HG02610 (cell line): ENCODE data around the gene HES4.
"Not testable (repeated sequence)": the region's sequence is repeated elsewhere in the genome, so short reads cannot be mapped to it uniquely, and the experiment has no call there.

Source experiments
- ATAC-seq: cut with Tn5 transposase; IDR thresholded peaks from one replicate; pipeline ENCODE4 v1.9.1; 2021; ENCODE audit warnings: mild to moderate bottlenecking, moderate library complexity; ENCODE audit not compliant: unreplicated experiment

Gene HES4

DNA sequence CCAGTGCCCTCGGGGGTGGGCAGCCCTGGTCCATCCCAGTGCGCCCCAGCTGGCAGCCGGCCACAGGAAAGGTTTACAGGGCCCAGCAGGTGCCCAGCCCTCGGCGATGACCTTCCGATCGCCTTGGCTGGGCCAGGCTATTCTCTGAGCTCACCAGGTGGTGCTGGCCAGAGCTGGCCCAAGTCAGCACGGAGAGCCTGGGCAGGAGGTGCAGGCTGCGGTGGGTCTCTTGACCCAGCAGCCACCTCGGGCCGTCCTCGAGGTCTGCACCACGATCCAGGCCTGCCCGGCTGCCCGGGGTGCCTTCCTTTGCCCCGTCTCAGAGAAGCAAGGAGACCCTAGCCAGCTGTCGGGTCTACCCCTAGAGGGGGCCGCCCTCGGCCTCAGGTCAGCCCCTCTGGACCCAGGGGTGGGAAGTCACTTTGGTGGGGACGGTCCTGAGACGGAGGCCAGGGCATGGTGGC is 18.4 kb downstream of the HES4 start:
- ATAC-seq: no peak

DNA sequence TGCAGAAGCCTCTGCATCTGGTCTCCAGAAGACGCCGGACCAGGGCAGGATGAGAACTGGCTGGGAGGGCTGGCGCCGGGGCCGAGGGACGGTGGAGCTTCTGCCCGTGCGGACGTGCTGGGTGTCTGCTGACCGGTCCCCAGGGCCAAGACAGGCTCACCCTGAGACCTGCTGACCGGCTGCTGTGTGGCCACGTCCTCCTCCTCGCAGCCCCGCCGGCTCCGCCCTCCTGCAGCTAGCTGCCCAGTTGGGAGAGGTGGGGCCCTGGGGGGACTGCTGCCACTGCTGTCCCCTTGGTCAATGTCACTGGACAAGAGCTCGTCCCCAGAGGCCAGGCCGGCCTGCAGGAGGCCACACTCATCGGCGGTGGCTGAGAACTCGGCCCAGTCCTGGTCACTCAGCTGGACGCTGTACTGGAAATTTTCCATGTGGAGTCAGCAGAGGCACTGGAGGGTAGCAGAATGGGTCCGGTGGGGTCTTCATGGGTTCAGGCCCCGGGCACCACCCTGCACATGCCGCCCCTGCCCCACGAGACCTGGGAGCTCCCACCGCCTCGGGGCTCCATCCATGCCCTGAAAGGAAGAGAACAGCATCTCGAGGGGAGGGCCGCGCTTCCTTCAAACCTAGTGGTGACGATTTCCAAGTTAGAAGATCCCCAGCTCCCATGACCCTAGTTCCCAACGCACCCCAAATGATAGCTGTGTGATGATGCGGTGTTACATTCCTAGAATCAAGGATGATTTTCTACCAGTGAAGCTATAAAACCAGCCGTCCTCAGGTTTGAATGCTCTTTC is 19.1 kb downstream of the HES4 start:
- ATAC-seq: no peak

DNA sequence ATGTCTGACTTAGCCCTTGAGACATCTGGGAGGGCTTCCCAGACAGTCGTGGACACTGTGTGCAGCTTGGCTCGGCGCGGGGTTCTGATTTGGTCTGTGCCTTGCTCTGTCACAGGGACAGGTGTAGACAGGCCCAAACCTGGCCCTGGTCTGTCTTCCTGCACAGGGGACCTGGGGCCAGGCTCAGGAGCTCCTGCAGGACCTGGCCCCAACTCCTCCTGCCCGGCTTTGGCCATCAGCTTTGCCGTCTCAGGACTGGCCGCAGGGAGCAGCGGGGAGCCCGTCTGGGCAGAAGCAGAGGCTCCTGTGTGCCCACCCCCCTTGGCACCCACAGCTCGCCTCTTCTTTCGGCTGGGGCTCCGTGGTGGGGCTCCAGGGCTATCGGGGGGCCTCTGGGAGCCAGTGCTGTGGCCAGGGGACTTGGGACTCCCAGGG is 19.7 kb downstream of the HES4 start:
- no peak for ATAC-seq

DNA sequence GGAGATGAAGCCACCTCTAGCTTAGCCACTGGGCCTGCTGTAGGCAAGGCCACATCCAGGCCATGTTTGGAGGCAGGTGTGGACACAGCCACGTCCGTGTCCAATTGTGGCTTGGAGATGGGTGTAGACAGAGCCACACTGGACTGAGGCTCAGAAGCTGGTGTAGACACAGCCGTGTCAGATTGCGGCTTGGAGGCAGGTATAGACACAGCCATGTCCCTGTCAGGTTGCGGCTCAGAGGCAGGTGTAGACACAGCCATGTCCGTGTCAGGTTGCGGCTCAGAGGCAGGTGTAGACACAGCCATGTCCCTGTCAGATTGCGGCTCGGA is 20.2 kb downstream of the HES4 start:
- no peak for ATAC-seq

DNA sequence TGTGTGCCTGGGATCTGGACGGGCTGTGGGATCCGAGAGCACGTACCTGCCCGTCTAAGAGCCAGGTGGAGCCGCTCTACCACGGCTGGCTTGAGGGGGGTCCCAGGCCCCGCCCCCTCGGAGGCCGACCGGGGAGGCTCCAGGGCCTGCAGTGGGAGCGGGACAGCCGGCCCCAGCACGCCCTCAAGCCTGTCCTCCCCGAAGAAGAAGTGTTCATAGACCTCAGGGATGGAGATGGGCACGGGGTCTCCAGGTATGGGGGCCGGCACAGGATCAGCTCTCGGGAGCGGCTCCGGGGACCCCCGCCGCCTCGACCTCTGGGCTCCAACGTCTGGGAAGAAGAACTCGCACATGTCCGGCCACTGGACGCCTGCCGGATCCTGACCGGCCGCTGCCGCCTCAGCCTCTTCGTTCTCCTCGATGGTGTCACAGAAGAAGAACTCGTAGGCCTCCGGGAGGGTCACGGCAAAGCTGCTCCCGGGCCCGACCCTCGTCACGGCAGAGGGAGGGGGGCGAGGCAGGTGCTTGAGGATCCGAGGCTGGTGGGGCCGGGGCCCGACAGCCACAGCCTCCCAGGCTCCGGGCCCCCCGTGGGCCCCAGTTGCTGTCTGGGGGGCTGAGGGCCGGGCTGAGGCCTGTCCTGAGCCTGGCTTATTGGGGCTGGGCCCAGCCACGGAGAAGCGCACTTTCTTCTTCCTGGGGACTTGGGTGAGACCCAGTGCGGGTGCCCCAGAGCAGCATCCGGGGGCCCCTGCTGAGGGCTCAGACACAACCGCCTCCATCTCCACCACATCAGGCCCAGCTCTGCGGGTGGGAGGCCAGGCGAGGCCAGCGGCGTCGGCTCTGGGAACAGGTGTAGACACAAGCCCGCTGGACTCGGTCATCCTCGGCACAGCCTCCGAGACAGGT is 20.8 kb downstream of the HES4 start:
- no peak for ATAC-seq

DNA sequence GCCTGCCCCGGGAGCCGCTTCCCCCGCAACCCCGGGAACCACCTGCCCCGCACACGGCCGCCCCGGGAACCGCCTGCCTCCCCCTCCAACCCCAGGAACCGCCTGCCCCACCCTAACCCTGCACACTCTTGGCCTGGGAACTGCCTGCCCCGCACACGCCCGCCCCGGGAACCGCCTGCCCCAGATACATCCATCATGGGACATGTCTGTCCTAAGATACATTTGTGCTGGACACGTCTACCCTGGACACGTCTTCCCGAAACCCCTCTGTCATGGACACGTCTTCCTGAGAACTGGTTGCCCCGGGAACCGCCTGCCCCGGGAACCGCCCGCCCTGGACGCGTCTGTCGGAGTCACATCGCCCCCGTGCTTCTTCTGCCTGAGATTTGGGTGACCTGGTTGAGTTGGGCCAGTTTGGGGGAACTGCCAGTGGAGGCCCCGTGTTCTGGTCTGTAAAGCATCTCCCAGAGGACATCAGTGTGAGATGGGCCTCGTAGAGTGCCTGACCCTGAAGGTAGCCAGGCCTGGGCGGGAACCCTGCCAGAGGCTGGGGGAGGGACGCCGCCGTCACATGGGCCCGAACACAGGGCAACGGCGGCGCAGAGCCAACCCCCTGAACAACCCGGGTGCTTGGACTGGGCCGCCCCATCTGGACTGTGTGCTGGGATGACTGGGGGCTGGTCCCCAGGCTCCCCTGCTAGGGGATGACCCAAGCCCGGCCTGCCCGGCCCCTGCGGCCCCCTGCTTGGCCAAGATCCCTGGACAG is 21.6 kb downstream of the HES4 start:
- ATAC-seq: no peak

DNA sequence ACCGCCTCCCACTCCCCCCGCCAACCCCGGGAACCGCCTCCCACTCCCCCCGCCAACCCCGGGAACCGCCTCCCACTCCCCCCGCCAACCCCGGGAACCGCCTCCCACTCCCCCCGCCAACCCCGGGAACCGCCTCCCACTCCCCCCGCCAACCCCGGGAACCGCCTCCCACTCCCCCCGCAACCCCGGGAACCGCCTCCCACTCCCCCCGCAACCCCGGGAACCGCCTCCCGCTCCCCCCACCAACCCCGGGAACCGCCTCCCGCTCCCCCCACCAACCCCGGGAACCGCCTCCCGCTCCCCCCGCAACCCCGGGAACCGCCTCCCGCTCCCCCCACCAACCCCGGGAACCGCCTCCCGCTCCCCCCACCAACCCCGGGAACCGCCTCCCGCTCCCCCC is 23.1 kb downstream of the HES4 start:
- ATAC-seq: not testable (repeated sequence)

DNA sequence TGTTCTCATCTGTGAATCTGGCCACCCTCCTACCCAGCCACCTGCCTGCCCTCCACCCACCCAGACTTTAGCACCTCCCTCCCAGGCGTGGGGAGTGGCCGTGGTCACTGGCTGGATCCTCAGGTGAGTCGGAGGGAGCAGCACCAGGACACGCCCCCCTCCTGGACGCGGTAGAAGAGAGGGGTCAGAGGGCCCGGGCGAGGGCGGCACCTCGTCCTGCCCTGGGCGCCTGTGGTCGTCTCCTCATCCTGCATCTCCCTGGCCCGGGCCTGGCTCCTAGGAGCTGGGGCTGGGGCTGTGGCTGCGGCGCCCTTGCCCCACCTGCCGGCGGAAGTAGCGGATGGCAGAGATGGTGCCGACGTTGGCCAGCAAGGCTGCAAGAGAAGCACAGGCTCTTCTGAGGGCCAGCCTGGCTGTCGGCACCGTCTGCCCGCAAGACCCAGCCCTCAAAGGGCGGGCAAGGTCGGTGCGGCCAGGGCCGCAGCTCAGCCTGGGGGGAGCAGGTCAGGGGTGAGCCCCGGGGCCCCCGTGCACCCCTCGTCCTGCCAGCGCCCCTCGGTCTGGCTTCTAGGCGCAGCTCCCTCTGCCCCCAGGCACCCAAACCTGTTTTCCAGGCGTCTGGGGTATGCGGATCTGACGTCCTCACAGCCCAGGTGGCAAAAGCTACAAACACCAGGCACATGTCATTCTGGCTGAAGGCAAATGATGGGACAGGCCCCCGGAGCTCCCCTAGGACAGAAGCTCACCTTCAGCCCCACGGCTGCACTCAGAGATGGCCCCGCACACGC is 23.8 kb downstream of the HES4 start:
- ATAC-seq: no peak

DNA sequence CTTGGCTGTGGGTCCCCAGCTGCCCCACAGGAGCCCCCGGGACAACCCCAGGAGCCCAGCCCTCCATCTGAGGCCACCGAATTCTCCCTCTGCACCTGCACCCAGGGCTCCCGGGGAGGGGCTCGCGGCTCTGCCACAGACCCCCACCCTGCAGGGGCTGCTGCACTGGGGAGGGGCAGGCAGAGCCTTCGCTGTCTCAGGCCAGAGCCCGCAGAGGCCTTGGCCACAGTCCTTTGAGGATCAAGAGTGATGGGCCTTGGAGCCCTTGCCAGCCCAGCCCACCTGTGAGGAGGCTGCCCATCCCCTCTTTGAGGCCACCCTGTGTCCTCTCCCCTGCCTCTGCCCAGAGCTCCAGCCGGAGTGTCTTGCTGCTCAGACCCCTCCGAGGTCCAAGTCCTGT is 24.5 kb downstream of the HES4 start:
- ATAC-seq: no peak

DNA sequence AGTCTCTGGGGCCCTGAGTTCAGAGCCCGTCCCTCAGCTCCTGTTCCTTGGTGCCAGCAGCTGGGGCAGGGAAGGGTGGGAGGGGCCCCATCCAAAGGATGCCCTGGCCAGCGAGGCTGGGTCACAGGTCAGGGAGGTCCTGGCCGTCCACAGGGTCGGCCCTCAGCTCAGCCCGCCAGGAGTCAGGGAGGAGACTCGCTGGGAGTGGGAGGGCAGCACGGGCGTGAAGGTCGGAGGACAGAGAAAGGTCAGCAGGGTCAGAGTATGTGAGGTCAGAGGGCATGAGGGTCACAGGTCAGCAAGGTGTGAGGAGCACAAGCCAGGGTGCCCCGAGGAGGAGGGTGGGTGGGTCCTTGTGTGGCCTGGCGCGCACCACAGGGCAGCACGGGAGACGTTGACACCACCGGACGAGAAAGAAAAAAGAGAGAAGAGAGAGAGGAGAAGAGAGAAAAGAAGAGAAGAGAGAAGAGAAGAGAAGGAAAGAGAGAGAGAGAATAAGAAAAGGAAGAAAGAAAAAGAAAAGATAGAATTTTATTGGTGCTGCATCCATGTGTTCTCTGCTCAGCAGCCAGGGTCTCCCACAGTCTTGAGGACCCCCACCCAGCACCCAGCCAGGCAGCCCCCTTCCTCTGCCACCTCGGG is 25.1 kb downstream of the HES4 start:
- ATAC-seq: no peak

DNA sequence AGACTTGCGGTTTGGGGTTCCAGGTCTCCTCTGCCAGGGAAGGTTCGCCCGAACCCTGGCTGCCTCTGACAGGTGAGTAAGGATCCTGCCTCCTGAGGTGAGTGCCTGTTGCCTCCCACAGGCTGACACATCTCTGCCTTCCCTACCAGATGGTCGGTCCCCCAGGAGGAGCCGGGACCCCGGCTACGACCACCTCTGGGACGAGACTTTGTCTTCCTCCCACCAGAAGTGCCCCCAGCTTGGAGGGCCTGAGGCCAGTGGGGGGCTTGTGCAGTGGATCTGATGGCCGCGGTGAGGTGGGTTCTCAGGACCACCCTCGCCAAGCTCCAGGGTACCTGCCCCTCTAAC is 25.6 kb downstream of the HES4 start:
- ATAC-seq: no peak

DNA sequence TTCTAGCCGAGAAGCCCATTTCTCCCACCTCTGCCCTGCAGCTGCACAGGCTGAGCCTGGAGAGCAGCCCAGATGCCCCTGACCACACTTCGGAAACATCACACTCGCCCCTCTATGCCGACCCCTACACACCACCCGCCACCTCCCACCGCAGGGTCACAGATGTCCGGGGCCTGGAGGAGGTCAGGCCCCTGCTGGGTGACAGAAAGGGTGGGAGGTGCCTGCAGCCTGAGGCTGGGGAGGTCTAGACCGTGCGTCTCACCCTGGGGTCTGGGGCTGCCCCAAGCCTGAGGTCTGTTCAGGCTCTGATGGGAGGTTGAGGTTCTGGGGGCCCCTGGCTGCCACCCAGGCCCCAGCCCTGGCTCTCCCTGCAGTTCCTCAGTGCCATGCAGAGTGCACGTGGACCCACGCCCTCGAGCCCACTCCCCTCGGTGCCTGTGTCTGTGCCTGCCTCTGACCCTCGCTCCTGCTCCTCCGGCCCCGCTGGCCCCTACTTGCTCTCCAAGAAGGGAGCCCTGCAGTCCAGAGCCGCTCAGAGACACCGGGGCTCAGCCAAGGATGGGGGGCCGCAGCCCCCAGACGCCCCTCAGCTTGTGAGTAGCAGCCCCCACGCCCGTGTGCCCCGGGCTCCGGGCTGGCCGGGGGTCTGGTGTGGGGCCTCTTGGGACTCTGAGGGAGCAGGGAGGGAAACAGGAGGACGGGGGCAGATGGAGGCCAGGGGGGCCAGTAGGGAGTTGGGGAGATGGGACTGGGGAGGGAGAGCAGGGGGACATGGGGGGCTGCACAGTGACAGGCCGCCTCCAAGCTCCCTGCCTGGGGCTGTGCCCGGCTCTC is 26.2 kb downstream of the HES4 start:
- no peak for ATAC-seq

DNA sequence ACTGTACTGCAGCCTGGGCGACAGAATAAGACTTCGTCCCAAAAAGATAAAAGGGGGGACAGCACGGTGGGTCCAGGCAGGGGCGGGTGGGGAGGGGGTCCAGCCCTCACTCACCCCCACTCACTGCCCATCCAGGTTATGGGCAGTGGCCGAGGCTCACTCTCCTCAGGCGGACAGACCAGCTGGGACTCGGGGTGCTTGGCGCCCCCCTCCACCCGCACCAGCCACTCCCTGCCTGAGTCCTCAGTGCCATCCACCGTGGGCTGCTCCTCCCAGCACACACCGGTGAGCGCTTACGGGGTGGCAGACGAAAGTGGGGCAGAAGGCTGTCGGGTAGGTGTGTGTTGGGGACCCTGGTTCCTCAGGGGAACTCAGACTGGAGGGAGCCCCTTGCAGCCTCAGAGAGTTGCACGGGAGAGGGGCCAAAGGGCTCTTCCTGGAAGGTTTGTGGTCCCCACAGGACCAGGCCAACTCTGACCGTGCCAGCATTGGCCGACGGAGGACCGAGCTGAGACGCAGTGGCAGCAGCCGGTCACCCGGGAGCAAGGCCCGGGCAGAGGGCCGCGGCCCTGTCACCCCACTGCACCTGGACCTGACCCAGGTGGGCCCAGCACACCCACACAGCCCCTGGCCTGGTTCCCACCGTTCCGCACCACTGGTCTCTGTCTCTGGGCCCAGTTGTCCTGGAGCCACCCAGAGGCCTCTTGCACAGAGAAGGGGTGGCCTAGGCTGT is 27.0 kb downstream of the HES4 start:
- ATAC-seq: no peak

DNA sequence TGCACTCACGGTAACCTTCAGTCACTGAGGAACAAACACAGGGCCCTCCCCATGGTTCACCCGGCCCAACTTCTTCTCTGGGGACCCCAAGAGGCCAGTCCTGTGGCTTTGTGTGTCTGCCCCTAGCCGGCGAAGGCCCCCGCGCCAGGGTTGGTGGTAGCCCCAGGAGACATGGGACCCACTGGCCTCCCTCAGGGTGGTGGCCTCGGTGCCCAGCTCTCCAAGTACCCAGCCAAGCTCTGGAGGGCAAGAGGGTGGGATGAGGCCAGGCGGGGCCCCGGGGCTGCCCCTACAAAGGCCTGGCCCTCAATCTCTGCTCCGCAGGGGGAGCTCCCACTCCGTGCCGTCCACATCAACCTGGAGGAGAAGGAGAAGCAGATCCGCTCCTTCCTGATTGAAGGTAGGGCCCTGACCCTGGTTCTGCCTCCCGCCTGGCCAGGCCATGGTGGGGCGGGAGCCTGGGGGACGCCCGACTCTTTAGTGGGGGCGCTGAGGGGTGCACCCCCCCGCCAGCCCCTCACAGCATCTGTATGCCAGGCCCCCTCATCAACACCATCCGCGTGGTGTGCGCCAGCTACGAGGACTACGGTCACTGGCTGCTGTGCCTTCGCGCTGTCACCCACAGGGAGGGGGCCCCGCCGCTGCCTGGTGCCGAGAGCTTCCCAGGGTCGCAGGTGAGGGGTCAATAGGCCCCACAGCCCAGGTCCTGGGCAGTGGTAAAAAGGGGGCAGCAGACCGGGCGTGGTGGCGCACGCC is 28.0 kb downstream of the HES4 start:
- ATAC-seq: no peak

DNA sequence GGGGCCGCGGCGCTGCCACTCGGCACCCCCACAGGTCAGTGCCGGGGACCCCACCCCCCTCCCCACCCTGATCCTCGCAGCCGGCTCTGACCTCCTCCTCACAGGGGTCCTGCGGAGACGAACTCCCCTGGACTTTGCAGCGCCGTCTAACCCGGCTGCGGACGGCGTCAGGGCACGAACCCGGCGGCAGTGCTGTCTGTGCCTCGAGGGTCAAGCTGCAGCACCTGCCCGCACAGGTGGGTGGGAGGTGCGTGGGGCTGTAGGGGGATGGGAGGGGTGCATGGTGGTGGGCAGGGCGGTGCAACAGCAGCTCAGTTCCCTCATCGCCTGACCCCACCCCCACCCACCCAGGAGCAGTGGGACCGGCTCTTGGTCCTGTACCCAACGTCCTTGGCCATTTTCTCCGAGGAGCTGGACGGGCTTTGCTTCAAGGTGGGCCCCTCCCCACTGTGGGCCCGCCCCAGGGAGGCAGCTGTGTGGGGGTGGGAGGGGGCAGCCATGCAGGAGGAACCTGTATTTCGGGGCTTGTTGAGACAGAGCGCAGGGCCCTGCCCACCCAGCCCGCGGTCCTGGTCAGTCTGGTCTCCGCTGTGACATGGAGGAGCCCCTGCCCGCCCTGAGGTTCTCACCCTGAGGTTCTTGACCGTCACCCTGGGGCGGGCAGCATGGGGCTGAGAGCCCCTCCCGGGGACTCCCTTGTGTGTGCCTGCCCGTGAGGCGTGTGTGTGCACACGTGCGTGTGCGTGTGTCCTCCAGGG is 28.7 kb downstream of the HES4 start:
- no peak for ATAC-seq

DNA sequence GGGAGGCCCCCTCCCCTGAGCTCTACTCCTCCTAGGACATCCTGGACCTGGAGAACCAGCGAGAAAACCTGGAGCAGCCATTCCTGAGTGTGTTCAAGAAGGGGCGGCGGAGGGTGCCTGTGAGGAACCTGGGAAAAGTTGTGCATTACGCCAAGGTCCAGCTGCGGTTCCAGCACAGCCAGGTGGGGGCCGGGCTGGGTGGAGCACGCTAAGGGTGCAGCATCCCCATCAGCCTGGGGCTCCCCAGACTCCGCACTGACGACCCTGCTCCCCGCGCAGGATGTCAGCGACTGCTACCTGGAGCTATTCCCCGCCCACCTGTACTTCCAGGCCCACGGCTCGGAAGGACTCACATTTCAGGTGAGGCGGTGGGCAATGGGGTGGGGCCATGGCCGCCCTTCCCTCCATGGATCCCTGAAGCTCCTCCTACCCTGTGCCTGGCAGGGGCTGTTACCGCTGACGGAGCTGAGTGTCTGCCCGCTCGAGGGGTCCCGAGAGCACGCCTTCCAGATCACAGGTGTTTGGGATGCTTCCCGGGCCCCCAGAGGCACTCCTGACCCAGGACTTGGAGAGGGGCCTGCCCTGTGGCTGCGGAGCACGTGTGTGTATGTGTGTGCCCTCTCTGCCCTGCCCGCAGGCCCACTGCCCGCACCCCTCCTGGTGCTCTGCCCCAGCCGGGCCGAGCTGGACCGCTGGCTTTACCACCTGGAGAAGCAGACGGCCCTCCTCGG is 29.5 kb downstream of the HES4 start:
- no peak for ATAC-seq
